Left ventricle myocardium inferior (tissue), 1 donor: ENCODE measurements around the gene NLRC3. TPM values are rescaled to one million over a fixed set of nuclear protein-coding genes. Genes with fewer than 3 reads are reported as not detected.

Experiments used
- DNase-seq: peaks from one replicate; pipeline ENCODE4 v3.0.0-alpha.2; 2020
- H3K27ac ChIP-seq: fragments of 200-600 bp; replicated peaks from 2 replicates; pipeline ENCODE4 v1.8.0; 2021
- H3K27me3 ChIP-seq: fragments of 200-600 bp; 2 replicates; pipeline ENCODE4 v1.8.0; 2021; ENCODE audit warnings: low read depth
- H3K36me3 ChIP-seq: fragments of 200-600 bp; 2 replicates; pipeline ENCODE4 v1.8.0; 2021
- H3K4me1 ChIP-seq: fragments of 200-600 bp; 2 replicates; pipeline ENCODE4 v1.8.0; 2021
- H3K4me3 ChIP-seq: fragments of 200-600 bp; 2 replicates; pipeline ENCODE4 v1.8.0; 2021; ENCODE audit warnings: mild to moderate bottlenecking, moderate library complexity
- H3K9me3 ChIP-seq: fragments of 200-600 bp; replicated peaks from 2 replicates; pipeline ENCODE4 v1.8.0; 2021
- CTCF ChIP-seq: fragments of 200-600 bp; IDR thresholded peaks from 2 replicates; pipeline ENCODE4 v1.8.0; 2021; ENCODE audit warnings: antibody characterized with exemption, mild to moderate bottlenecking, borderline replicate concordance
- intact Hi-C: fragments of 100-400 bp; cut with micrococcal nuclease; formaldehyde crosslinking; loops from one replicate; pipeline ENCODE4 v1.11.0; 2022
- long read RNA-seq: library from polyadenylated mRNA; unstranded; transcript quantifications from one replicate; pipeline ENCODE4 v2.0.0, GENCODE V29; 2021
- total RNA-seq: library from RNA; stranded (reverse); fragmentation: NEBNext Ultra II Directional; extraction: Animal tissue kit (Norgen Biotek cat#: 25700); gene quantifications from one replicate; pipeline ENCODE4 v1.2.1, GENCODE V29; 2021
- donor health status: DM: no; HTN: yes; CAD: no; lungs with severe emphysema.

NLRC3 gene
- 0.93 TPM for total RNA-seq
- long read RNA-seq, partial matches to known transcripts = 1 of 2 reads
- long read RNA-seq, other reads (novel, unspliced or antisense) = 1 of 2 reads

- DNase-seq = no peak
- Histone ChIP-seq H3K27ac (peak within 1 kb of the TSS; percentile 65), H3K27me3 (peaks cover 5% of the 10 kb centered on the region), H3K4me3 (peak within 1 kb of the TSS; percentile 54), H3K4me1 (no peaks in the 10 kb centered on the region), H3K9me3 (no peaks in the 10 kb centered on the region), H3K36me3 (peaks cover 8% of the 10 kb centered on the region)
- intact Hi-C loops = no loop called here
- TF ChIP-seq CTCF = no peak
Measured at GRCh38 chr16:3577302-3577752, at the start of gene NLRC3. Gene NLRC3 (minus strand): TSS chr16:3577403. CDS start chr16:3565036, 12,367 bp downstream.

- Histone ChIP-seq H3K4me1 (no peaks in the 10 kb centered on the region), H3K9me3 (no peaks in the 10 kb centered on the region), H3K4me3 (no peak overlapping the region), H3K27ac (no peak overlapping the region), H3K27me3 (no peaks in the 10 kb centered on the region), H3K36me3 (no peaks in the 10 kb centered on the region)
- intact Hi-C loops = no loop called here
- DNase-seq = no peak
- no peak for TF ChIP-seq CTCF
Measured at GRCh38 chr16:3625911-3626732, 48.9 kb upstream of the NLRC3 start.

GRCh38 chr16:3625331-3625730 is 48.1 kb upstream of the NLRC3 start:
- Histone ChIP-seq H3K36me3 (no peaks in the 10 kb centered on the region), H3K27me3 (no peaks in the 10 kb centered on the region), H3K9me3 (no peaks in the 10 kb centered on the region), H3K27ac (no peak overlapping the region), H3K4me1 (no peaks in the 10 kb centered on the region), H3K4me3 (no peak overlapping the region)
- intact Hi-C loops = no loop called here
- TF ChIP-seq CTCF = no peak
- no peak for DNase-seq

- Histone ChIP-seq H3K4me1 (no peaks in the 10 kb centered on the region), H3K9me3 (no peaks in the 10 kb centered on the region), H3K27ac (no peak overlapping the region), H3K36me3 (no peaks in the 10 kb centered on the region), H3K27me3 (no peaks in the 10 kb centered on the region), H3K4me3 (no peak overlapping the region)
- no peak for DNase-seq
- intact Hi-C loops = no loop called here
- TF ChIP-seq CTCF = no peak
Measured at GRCh38 chr16:3623642-3624041, 46.4 kb upstream of the NLRC3 start.

- H3K4me3 ChIP-seq = no peak overlapping the region
- DNase-seq = no peak
- intact Hi-C loops = no loop called here
- no peaks in the 10 kb centered on the region for H3K27me3 ChIP-seq
- no peak overlapping the region for H3K27ac ChIP-seq
- H3K9me3 ChIP-seq = no peaks in the 10 kb centered on the region
- no peaks in the 10 kb centered on the region for H3K4me1 ChIP-seq
- peaks cover 8% of the 10 kb centered on the region for H3K36me3 ChIP-seq
- TF ChIP-seq CTCF = no peak
Measured at GRCh38 chr16:3618769-3619141, 41.6 kb upstream of the NLRC3 start.
